ENCODE results near the gene CNPY1. TPM values are rescaled to one million over a fixed set of nuclear protein-coding genes. Genes with fewer than 3 reads are reported as not detected.
A peak's percentile ranks its signal among the peaks of the same experiment; 100 is the strongest.

The CNPY1 gene
- total and polyA plus RNA-seq, 9 donors: 0.05 TPM; not detected in 8

DNA sequence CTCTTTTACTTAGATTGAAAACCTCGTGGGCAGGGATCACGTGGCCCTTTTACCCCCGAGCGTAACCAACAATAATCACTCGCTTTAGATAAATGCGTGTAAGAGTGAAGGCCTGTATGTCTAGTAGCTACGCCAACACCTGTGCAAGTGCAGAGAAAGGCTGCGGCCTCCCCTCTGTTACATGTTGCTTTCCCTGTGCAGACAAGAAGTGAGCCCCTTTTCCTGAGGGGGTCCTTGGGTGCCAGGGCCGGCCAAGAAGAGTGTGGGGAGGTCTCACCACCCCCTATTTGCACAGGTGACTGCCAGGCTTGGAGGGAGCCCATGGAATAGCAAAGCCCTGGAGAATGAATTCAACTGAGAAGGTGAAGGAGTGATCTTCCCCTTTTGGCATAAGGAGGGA lies 35.6 kb upstream of the CNPY1 start:
- H3K27me3 ChIP-seq: no peaks in the 10 kb centered on the region
- intact Hi-C loops (cut with DNase I): no loop called here
- H3K4me1 ChIP-seq (ENCODE audit: insufficient read depth): peaks cover 8% of the 10 kb centered on the region
- no peak overlapping the region for H3K27ac ChIP-seq
- H3K9me3 ChIP-seq: no peaks in the 10 kb centered on the region
- peak in 1 of 5 donors; percentile 5 for DNase-seq
- WGBS, 3 donors: 70 to 81% (median 72%) methylated on average over 9 of the region's 9 CpGs
- no peak overlapping the region for H3K4me3 ChIP-seq
- no peaks in the 10 kb centered on the region for H3K36me3 ChIP-seq
- TF ChIP-seq EP300 (IDR thresholded peaks at IDR 0.05) (no peak), POLR2A (IDR thresholded peaks at IDR 0.05) (no peak)
- TF ChIP-seq, protein P1, sequence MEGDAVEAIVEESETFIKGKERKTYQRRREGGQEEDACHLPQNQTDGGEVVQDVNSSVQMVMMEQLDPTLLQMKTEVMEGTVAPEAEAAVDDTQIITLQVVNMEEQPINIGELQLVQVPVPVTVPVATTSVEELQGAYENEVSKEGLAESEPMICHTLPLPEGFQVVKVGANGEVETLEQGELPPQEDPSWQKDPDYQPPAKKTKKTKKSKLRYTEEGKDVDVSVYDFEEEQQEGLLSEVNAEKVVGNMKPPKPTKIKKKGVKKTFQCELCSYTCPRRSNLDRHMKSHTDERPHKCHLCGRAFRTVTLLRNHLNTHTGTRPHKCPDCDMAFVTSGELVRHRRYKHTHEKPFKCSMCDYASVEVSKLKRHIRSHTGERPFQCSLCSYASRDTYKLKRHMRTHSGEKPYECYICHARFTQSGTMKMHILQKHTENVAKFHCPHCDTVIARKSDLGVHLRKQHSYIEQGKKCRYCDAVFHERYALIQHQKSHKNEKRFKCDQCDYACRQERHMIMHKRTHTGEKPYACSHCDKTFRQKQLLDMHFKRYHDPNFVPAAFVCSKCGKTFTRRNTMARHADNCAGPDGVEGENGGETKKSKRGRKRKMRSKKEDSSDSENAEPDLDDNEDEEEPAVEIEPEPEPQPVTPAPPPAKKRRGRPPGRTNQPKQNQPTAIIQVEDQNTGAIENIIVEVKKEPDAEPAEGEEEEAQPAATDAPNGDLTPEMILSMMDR (IDR thresholded peaks at IDR 0.05): no peak

DNA sequence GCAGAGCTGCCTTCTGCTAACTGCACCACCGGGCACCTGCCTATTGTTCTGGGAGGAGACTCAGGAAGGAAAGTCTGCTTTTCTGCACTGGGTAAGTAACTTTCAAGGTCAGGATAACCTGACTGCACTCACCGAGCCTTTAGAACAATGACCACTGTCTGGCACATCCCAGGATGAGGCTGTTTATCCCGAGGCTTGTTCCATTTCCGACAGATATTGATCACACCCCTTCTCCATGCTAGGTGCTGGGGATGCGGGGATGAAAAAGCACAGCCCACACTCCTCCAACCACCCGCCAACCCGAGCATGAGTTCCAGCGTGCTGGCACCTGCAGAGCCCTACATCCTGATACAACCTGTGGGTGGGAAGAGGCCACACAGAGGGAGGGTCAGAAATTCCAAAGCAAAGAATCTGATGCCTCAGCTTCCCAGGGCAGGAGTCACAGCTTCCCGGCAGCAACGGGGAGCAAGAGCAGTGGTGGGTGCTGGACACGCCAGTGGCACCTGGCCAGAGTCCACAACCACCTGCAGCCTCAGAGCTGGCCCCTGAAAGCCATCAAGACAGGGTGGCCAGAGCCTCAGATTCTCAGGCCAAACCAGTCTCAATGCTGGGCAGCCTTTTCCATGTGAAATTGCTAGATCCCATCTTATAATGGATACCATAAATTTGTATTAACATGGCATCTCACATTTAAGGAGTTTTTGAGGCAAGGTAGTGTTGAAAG lies 34.9 kb upstream of the CNPY1 start:
- intact Hi-C loops (cut with DNase I): no loop called here
- Histone ChIP-seq H3K27me3 (no peaks in the 10 kb centered on the region), H3K9me3 (no peaks in the 10 kb centered on the region), H3K4me1 (ENCODE audit: insufficient read depth) (peaks cover 8% of the 10 kb centered on the region), H3K4me3 (no peak overlapping the region), H3K36me3 (no peaks in the 10 kb centered on the region), H3K27ac (no peak overlapping the region)
- peak in 1 of 5 donors; percentile 7 for DNase-seq
- WGBS, 3 donors: 54 to 62% (median 57%) methylated on average over 11 of the region's 11 CpGs
- TF ChIP-seq, protein P1 (IDR thresholded peaks at IDR 0.05): no peak
- TF ChIP-seq EP300 (IDR thresholded peaks at IDR 0.05): no peak
- TF ChIP-seq POLR2A (IDR thresholded peaks at IDR 0.05): no peak

DNA sequence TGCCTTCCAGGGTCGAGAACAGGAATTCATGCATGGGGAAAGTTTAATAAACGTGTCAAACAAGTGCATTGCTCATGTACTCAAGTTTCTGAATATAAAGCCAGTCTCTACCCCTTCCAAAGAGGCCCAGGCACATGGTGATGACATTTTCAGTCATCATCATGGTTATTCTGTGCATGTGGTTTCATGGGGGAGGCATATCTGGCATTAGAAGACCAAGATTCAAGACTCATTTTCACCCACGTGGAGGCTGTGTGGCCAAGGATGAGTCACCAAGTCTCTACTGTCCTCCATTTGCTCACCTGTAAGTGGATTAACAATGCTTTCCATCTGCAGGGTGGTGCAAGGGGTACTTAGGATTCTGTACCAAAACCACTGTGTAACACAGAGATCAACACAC lies 34.0 kb upstream of the CNPY1 start:
- Histone ChIP-seq H3K27ac (no peak overlapping the region), H3K4me3 (no peak overlapping the region), H3K9me3 (no peaks in the 10 kb centered on the region), H3K36me3 (no peaks in the 10 kb centered on the region), H3K27me3 (no peaks in the 10 kb centered on the region), H3K4me1 (ENCODE audit: insufficient read depth) (peaks cover 4% of the 10 kb centered on the region)
- intact Hi-C loops (cut with DNase I): no loop called here
- DNase-seq: peak in 1 of 5 donors; percentile 9
- TF ChIP-seq, protein P1 (IDR thresholded peaks at IDR 0.05): no peak
- TF ChIP-seq EP300 (IDR thresholded peaks at IDR 0.05): no peak
- TF ChIP-seq POLR2A (IDR thresholded peaks at IDR 0.05): no peak
- WGBS, 3 donors: 56 to 59% (median 58%) methylated on average over 3 of the region's 3 CpGs

DNA sequence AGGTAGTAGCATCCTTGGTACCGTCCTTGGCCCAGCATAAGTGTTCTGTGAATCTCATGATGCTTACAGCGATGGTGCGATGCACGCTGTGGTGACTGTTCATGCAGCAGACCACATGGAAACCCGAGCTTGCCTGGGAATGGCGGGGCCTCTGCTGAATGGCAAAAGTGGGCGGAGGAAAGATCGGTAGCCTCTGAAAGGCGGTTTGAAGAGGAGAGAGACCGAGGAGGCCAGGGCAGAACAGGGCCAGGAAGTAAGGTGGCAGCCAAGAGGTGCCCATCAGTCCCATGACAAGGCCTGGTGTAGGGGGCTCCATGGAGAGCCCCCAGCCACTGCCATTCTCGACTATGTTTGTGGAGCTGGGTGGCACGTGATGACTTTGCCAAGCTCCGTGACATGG lies 33.2 kb upstream of the CNPY1 start:
- DNase-seq: no peak
- Histone ChIP-seq H3K4me3 (no peak overlapping the region), H3K36me3 (no peaks in the 10 kb centered on the region), H3K27ac (no peak overlapping the region), H3K9me3 (no peaks in the 10 kb centered on the region), H3K27me3 (no peaks in the 10 kb centered on the region), H3K4me1 (ENCODE audit: insufficient read depth) (peaks cover under 1% of the 10 kb centered on the region)
- TF ChIP-seq EP300 (IDR thresholded peaks at IDR 0.05) (no peak), POLR2A (IDR thresholded peaks at IDR 0.05) (no peak)
- TF ChIP-seq, protein P1 (IDR thresholded peaks at IDR 0.05): no peak
- intact Hi-C loops (cut with DNase I): no loop called here
- WGBS, 3 donors: 77 to 79% (median 78%) methylated on average over 13 of the region's 13 CpGs
